HCT116 (cell line): ENCODE data around the gene TNFSF8. TPM values are rescaled to one million over a fixed set of nuclear protein-coding genes. Genes with fewer than 3 reads are reported as not detected.

Experiments used
- ATAC-seq: fragments of 200-7000 bp; cut with Tn5 transposase; 2 replicates; pipeline ENCODE4 v1.9.1; 2020; ENCODE audit warnings: mild to moderate bottlenecking, moderate library complexity
- BruUV-seq: library from RNA; stranded (reverse); fragments of 400-500 nt; replicated peaks from 2 replicates; lab custom pipeline; 2021; lab: Mats Ljungman, UMichigan
- CTCF ChIA-PET: fragments of 300-600 bp; sonication (Branson Sonifier 250); formaldehyde crosslinking; loops from one replicate; lab custom pipeline; 2021; ENCODE audit warnings: antibody characterized with exemption; lab: Charles Lee
- POLR2A ChIA-PET: fragments of 300-600, 350-600 bp; sonication (Branson Sonifier 250); formaldehyde crosslinking; loops from one replicate; lab custom pipeline; 2021; ENCODE audit warnings: antibody characterized with exemption; lab: Charles Lee
- RAD21 ChIA-PET, 2 experiments: fragments of 300-600 bp; sonication (Branson Sonifier 250); formaldehyde crosslinking; loops; one replicate each; lab custom pipeline; 2023; ENCODE audit warnings: low total read pairs in 2 of 2; ENCODE audit not compliant: uncharacterized antibody in 2 of 2, unreplicated experiment in 2 of 2, low non-redundant PET in 1 of 2; lab: Charles Lee
- DNase-seq: peaks from one replicate; pipeline ENCODE4 v3.0.0-alpha.2; 2010; ENCODE audit warnings: low read depth, low spot score
- H2AFZ ChIP-seq: fragments of 200-600 bp; shearing (Covaris generic), sonication (generic); 2 replicates; pipeline ENCODE4 v1.6.1; 2017; ENCODE audit warnings: low read depth, mixed run types, mixed read lengths, antibody characterized with exemption, low read length; ENCODE audit not compliant: poor library complexity, severe bottlenecking
- H3K27ac ChIP-seq: 2 replicates; pipeline ENCODE4 v1.5.1; 2012; ENCODE audit warnings: low read depth, low read length
- H3K27me3 ChIP-seq: fragments of 200-600 bp; sonication (generic); 2 replicates; pipeline ENCODE4 v1.6.1; 2016; ENCODE audit warnings: mixed run types, low read length, mixed read lengths; ENCODE audit not compliant: insufficient read depth
- H3K36me3 ChIP-seq, 2 experiments: fragments of 200-500 bp in 1 of 2; fragments of 200-600 bp in 1 of 2; sonication (Bioruptor generic) in 1 of 2; sonication (generic) in 1 of 2; 2 replicates each; pipeline versions ENCODE4 v1.5.1 to v1.6.1; 2014 to 2016; ENCODE audit warnings: low read length in 2 of 2, inconsistent platforms in 1 of 2, mixed read lengths in 1 of 2, mixed run types in 1 of 2; ENCODE audit not compliant: insufficient read depth in 2 of 2, control insufficient read depth in 1 of 2
- H3K4me1 ChIP-seq, 2 experiments: fragments of 200-600 bp in 1 of 2; sonication (generic) in 1 of 2; 2 replicates each; pipeline versions ENCODE4 v1.5.1 to v1.6.1; 2012 to 2017; ENCODE audit warnings: low read length in 2 of 2, inconsistent platforms in 1 of 2, mild to moderate bottlenecking in 1 of 2, mixed read lengths in 1 of 2, mixed run types in 1 of 2, moderate library complexity in 1 of 2; ENCODE audit not compliant: insufficient read depth in 2 of 2, control insufficient read depth in 1 of 2
- H3K4me2 ChIP-seq: fragments of 200-600 bp; sonication (generic); 2 replicates; pipeline ENCODE4 v1.6.1; 2017; ENCODE audit warnings: mixed run types, low read length, mixed read lengths
- H3K4me3 ChIP-seq, 2 experiments: fragments of 200-600 bp in 1 of 2; sonication (generic) in 1 of 2; replicated peaks in 1 of 2; 2 replicates each; pipeline ENCODE4 v1.5.1; 2011 to 2016; ENCODE audit warnings: low read length in 2 of 2, control low read depth in 1 of 2, low read depth in 1 of 2, mild to moderate bottlenecking in 1 of 2, mixed read lengths in 1 of 2, mixed run types in 1 of 2
- H3K79me2 ChIP-seq: fragments of 200-600 bp; sonication (generic); 2 replicates; pipeline ENCODE4 v1.6.1; 2017; ENCODE audit warnings: mild to moderate bottlenecking, mixed run types, low read length, moderate library complexity, mixed read lengths; ENCODE audit not compliant: insufficient read depth
- H3K9ac ChIP-seq: fragments of 200-600 bp; sonication (generic); 2 replicates; pipeline ENCODE4 v1.6.1; 2016; ENCODE audit warnings: low read length, mixed read lengths
- H3K9me2 ChIP-seq: fragments of 200-600 bp; sonication (generic), shearing (Covaris generic); 2 replicates; pipeline ENCODE4 v1.6.1; 2017; ENCODE audit warnings: mixed run types, mild to moderate bottlenecking, moderate library complexity; ENCODE audit not compliant: insufficient read depth
- H3K9me3 ChIP-seq, 2 experiments: fragments of 200-500 bp in 1 of 2; fragments of 200-600 bp in 1 of 2; sonication (Bioruptor generic) in 1 of 2; sonication (generic) in 1 of 2; 2 replicates each; pipeline ENCODE4 v1.6.1; 2014 to 2017; ENCODE audit warnings: low read length in 2 of 2, mixed read lengths in 2 of 2, inconsistent platforms in 1 of 2, low read depth in 1 of 2, mild to moderate bottlenecking in 1 of 2, mixed run types in 1 of 2, moderate library complexity in 1 of 2; ENCODE audit not compliant: control insufficient read depth in 1 of 2, insufficient read depth in 1 of 2
- H4K20me1 ChIP-seq: fragments of 200-600 bp; sonication (generic), shearing (Covaris generic); 2 replicates; pipeline ENCODE4 v1.6.1; 2017; ENCODE audit warnings: mixed run types, mild to moderate bottlenecking, moderate library complexity; ENCODE audit not compliant: insufficient read depth
- ATF3 ChIP-seq: IDR thresholded peaks from 2 replicates; pipeline ENCODE4 v1.6.1; 2012
- CEBPB ChIP-seq: IDR thresholded peaks from 2 replicates; pipeline ENCODE4 v1.6.1; 2012; ENCODE audit warnings: low read depth
- EGR1 ChIP-seq: IDR thresholded peaks from 2 replicates; pipeline ENCODE4 v1.6.1; 2012; ENCODE audit warnings: low read depth
- ELF1 ChIP-seq: IDR thresholded peaks from 2 replicates; pipeline ENCODE4 v1.6.1; 2012; ENCODE audit warnings: low read depth, borderline replicate concordance
- EZH2 ChIP-seq: fragments of 200-600 bp; sonication (generic); IDR thresholded peaks from 2 replicates; pipeline ENCODE4 v1.6.1; 2017; ENCODE audit warnings: antibody characterized with exemption, mixed run types
- EZH2phosphoT487 ChIP-seq: fragments of 200-600 bp; IDR thresholded peaks from 2 replicates; pipeline ENCODE4 v1.6.1; 2018; ENCODE audit warnings: antibody characterized with exemption, borderline replicate concordance
- FOSL1 ChIP-seq: IDR thresholded peaks from 2 replicates; pipeline ENCODE4 v1.6.1; 2012; ENCODE audit warnings: low read depth
- MAX ChIP-seq: IDR thresholded peaks from 2 replicates; pipeline ENCODE4 v1.6.1; 2012
- POLR2A ChIP-seq: IDR thresholded peaks from 2 replicates; pipeline ENCODE4 v1.7.0; 2011; ENCODE audit warnings: borderline replicate concordance; ENCODE audit not compliant: insufficient read depth, insufficient read length; ENCODE audit errors: extremely low read depth
- POLR2AphosphoS5 ChIP-seq: IDR thresholded peaks from 2 replicates; pipeline ENCODE4 v1.6.1; 2011; ENCODE audit warnings: mild to moderate bottlenecking, low read depth, low read length, moderate library complexity
- RAD21 ChIP-seq: IDR thresholded peaks from 2 replicates; pipeline ENCODE4 v1.6.1; 2012; ENCODE audit warnings: low read depth, mild to moderate bottlenecking
- REST ChIP-seq: IDR thresholded peaks from 2 replicates; pipeline ENCODE4 v1.6.1; 2012; ENCODE audit warnings: low read depth
- SIN3A ChIP-seq: IDR thresholded peaks from 2 replicates; pipeline ENCODE4 v1.6.1; 2012; ENCODE audit warnings: low read depth
- SP1 ChIP-seq: IDR thresholded peaks from 2 replicates; pipeline ENCODE4 v1.6.1; 2012; ENCODE audit warnings: low read depth
- TCF7L2 ChIP-seq: IDR thresholded peaks from 2 replicates; pipeline ENCODE4 v1.7.0; 2011; ENCODE audit warnings: borderline replicate concordance, inconsistent platforms; ENCODE audit not compliant: insufficient read depth, insufficient read length; ENCODE audit errors: extremely low read depth
- ZBTB33 ChIP-seq: IDR thresholded peaks from 2 replicates; pipeline ENCODE4 v1.6.1; 2011; ENCODE audit warnings: mild to moderate bottlenecking, low read length, moderate library complexity; ENCODE audit not compliant: insufficient replicate concordance; ENCODE audit errors: extremely low read depth
- ZFX ChIP-seq: fragments of 450-650 bp; IDR thresholded peaks from 2 replicates; pipeline ENCODE4 v1.6.1; 2017
- ZNF274 ChIP-seq: fragments of 200-500 bp; sonication (Bioruptor generic); IDR thresholded peaks from 2 replicates; pipeline ENCODE4 v1.6.1; 2014; ENCODE audit warnings: mild to moderate bottlenecking, low read depth, low read length, inconsistent platforms
- intact Hi-C: fragments of 100-400 bp; cut with micrococcal nuclease; formaldehyde crosslinking; loops from 2 replicates; pipeline ENCODE4 v1.10.0; 2022
- total RNA-seq: library from RNA; stranded (reverse); gene quantifications from one replicate; pipeline ENCODE4 v1.2.1, GENCODE V29; 2021; ENCODE audit not compliant: unreplicated experiment

The TNFSF8 gene
- total RNA-seq, 1 experiment from 2014 or later: not detected

GRCh38 chr9:114935119-114935518, 4.7 kb upstream of the TNFSF8 start:
- no peaks in the 10 kb centered on the region for H3K79me2 ChIP-seq
- H2AFZ ChIP-seq: no peak overlapping the region
- RAD21 ChIA-PET: no interaction called here
- H3K4me3 ChIP-seq: no peak overlapping the region
- ATAC-seq: no peak
- no peak for DNase-seq
- peaks cover 40% of the 10 kb centered on the region for H3K27me3 ChIP-seq
- no peaks in the 10 kb centered on the region for H3K4me1 ChIP-seq
- H3K9me3 ChIP-seq: no peaks in the 10 kb centered on the region
- no peak overlapping the region for H3K27ac ChIP-seq
- no peak overlapping the region for H3K4me2 ChIP-seq
- no peaks in the 10 kb centered on the region for H3K9me2 ChIP-seq
- TF ChIP-seq POLR2AphosphoS5 (no peak), MAX (no peak), ZBTB33 (no peak), POLR2A (no peak), ATF3 (no peak), SP1 (no peak), TCF7L2 (no peak), RAD21 (no peak), ZFX (no peak), EGR1 (no peak), FOSL1 (no peak), EZH2phosphoT487 (no peak), SIN3A (no peak), ZNF274 (no peak), EZH2 (no peak), ELF1 (no peak), REST (no peak), CEBPB (no peak)
- CTCF ChIA-PET: no interaction called here
- POLR2A ChIA-PET: no interaction called here
- H3K36me3 ChIP-seq: no peaks in the 10 kb centered on the region
- BruUV-seq: no TSS peak
- H3K9ac ChIP-seq: no peak overlapping the region
- intact Hi-C loops: no loop called here
- H4K20me1 ChIP-seq: no peaks in the 10 kb centered on the region
